Activated T-cell treated with anti-CD3 and anti-CD28 coated beads, Interleukin-2, amount 50 U/mL, for 4 hours (primary cell): ENCODE results near the gene LAMTOR3. TPM values are rescaled to one million over a fixed set of nuclear protein-coding genes. Genes with fewer than 3 reads are reported as not detected.

Experiments used
- ATAC-seq, 2 donors: fragments of 200-7000 bp; cut with Tn5 transposase; one replicate each; pipeline ENCODE4 v1.10.0; 2021
- DNase-seq: peaks from one replicate; pipeline ENCODE4 v3.0.0-alpha.2; 2020
- H3K27me3 Mint-ChIP-seq: one replicate; pipeline ENCODE4 v1.8.0; 2021; ENCODE audit warnings: low read depth, mixed read lengths
- H3K36me3 Mint-ChIP-seq: one replicate; pipeline ENCODE4 v1.8.0; 2022; ENCODE audit warnings: mixed read lengths; ENCODE audit not compliant: insufficient read depth
- H3K4me1 Mint-ChIP-seq: one replicate; pipeline ENCODE4 v1.8.0; 2021; ENCODE audit warnings: low read depth, mixed read lengths
- H3K4me3 Mint-ChIP-seq: one replicate; pipeline ENCODE4 v1.8.0; 2021; ENCODE audit warnings: mild to moderate bottlenecking, moderate library complexity, mixed read lengths
- H3K9me3 Mint-ChIP-seq: one replicate; pipeline ENCODE4 v1.8.0; 2021; ENCODE audit warnings: mixed read lengths
- total RNA-seq, 3 donors: library from RNA; stranded (reverse); gene quantifications; one replicate each; pipeline ENCODE4 v1.2.1, GENCODE V29; 2021

Gene LAMTOR3
- total RNA-seq, 3 donors from 2014 or later: 37.0 to 39.7 (median 37.7) TPM

- H3K9me3 Mint-ChIP-seq: no peaks in the 10 kb centered on the region
- no peaks in the 10 kb centered on the region for H3K27me3 Mint-ChIP-seq
- no peak for DNase-seq
- no peak for ATAC-seq
- H3K36me3 Mint-ChIP-seq: peaks cover 12% of the 10 kb centered on the region
- peaks cover 8% of the 10 kb centered on the region for H3K4me1 Mint-ChIP-seq
- H3K4me3 Mint-ChIP-seq: no peak overlapping the region
Measured at GRCh38 chr4:99885063-99885664, 9.1 kb downstream of the LAMTOR3 start.

GRCh38 chr4:99879458-99879857 lies 14.8 kb downstream of the LAMTOR3 start:
- Mint-ChIP-seq H3K4me3 (no peak overlapping the region), H3K36me3 (peaks cover 17% of the 10 kb centered on the region), H3K27me3 (no peaks in the 10 kb centered on the region), H3K9me3 (no peaks in the 10 kb centered on the region), H3K4me1 (no peaks in the 10 kb centered on the region)
- DNase-seq (no peak), ATAC-seq (no peak)

DNA sequence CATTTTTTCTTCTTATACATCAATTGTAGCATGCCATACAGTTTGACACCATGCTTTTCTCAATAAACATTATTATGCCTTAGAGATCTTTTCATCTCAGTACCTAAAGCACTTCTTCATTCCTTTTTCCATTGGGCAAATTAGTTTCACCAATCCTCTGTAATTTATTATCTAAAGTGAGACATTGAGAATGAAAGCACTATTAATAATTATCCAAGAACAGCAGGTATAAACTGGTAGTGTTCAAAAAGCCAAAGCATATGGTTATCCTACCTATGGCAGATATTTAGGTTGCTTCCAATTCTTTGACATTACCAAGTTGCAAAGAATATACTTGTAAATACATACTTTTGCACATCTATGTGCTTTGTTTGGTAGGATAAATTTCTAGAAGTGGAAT lies 15.6 kb downstream of the LAMTOR3 start:
- ATAC-seq (no peak), DNase-seq (no peak)
- no peak overlapping the region for H3K4me3 Mint-ChIP-seq
- H3K4me1 Mint-ChIP-seq: no peaks in the 10 kb centered on the region
- no peaks in the 10 kb centered on the region for H3K27me3 Mint-ChIP-seq
- no peaks in the 10 kb centered on the region for H3K9me3 Mint-ChIP-seq
- peaks cover 19% of the 10 kb centered on the region for H3K36me3 Mint-ChIP-seq

DNA sequence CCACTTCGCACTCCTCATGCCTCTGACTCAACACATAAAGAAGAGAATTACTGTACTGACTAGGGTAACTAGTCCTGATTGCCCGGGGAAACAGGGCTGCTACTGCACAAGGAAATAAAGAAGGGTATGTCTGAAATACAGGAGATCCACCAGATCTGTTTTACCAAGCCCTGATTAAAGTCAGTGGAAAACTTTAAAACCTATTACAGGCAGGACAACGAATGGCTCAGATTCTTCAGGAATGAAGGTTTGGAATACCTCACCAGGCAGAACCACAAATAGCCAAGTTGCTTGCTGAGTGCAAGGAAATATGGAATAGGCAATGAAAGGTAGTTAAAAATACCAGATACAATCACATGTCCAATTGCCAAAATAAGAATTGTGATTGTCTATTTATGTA lies 17.3 kb downstream of the LAMTOR3 start:
- H3K9me3 Mint-ChIP-seq: no peaks in the 10 kb centered on the region
- no peak for DNase-seq
- H3K36me3 Mint-ChIP-seq: peaks cover 18% of the 10 kb centered on the region
- H3K4me3 Mint-ChIP-seq: no peak overlapping the region
- no peaks in the 10 kb centered on the region for H3K27me3 Mint-ChIP-seq
- no peaks in the 10 kb centered on the region for H3K4me1 Mint-ChIP-seq
- ATAC-seq: no peak

DNA sequence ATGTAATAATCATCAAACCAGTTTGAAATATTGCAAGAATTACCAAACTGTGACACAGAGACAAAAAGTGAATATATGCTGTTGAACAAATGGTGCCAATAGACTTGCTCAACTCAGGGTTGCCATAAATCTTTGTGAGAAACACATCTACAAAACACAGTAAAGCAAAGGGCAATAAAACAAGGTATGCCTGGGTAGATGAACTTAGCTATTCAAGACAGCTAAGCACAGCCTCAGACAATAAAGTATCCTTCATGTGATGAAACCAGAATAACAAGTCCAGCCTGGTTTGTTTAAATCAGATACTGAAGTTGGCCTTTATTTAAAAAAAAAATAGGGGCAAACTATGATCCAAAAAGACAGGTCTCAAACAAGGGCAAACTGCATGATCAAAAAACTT lies 19.2 kb downstream of the LAMTOR3 start:
- Mint-ChIP-seq H3K27me3 (no peaks in the 10 kb centered on the region), H3K36me3 (peaks cover 21% of the 10 kb centered on the region), H3K4me1 (no peaks in the 10 kb centered on the region), H3K9me3 (no peaks in the 10 kb centered on the region), H3K4me3 (no peak overlapping the region)
- ATAC-seq: no peak
- no peak for DNase-seq

DNA sequence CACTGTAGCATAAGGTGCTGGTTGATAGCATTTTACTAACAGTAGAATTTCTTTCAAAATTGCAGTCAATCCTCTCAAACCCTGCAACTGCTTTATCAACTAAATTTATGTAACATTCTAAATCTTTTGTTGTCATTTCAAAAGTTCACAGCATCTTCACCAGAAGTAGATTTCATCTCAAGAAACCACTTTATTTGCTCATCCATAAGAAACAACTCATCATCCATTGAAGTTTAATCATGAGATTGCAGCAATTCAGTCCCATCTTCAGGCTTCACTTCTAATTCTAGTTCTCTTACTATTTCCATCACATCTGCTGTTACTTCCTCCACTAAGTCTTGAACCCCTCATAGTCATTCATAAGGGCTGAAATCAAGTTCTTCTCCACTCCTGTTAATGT lies 21.7 kb downstream of the LAMTOR3 start:
- peaks cover 22% of the 10 kb centered on the region for H3K36me3 Mint-ChIP-seq
- ATAC-seq (no peak), DNase-seq (no peak)
- H3K9me3 Mint-ChIP-seq: no peaks in the 10 kb centered on the region
- peaks cover 2% of the 10 kb centered on the region for H3K4me1 Mint-ChIP-seq
- no peaks in the 10 kb centered on the region for H3K27me3 Mint-ChIP-seq
- no peak overlapping the region for H3K4me3 Mint-ChIP-seq

GRCh38 chr4:99868126-99868596 lies 26.1 kb downstream of the LAMTOR3 start:
- ATAC-seq: peak; percentile 78 to 81
- Mint-ChIP-seq H3K27me3 (no peaks in the 10 kb centered on the region), H3K4me3 (no peak overlapping the region), H3K36me3 (peaks cover 30% of the 10 kb centered on the region), H3K4me1 (peaks cover 2% of the 10 kb centered on the region), H3K9me3 (no peaks in the 10 kb centered on the region)
- no peak for DNase-seq

DNA sequence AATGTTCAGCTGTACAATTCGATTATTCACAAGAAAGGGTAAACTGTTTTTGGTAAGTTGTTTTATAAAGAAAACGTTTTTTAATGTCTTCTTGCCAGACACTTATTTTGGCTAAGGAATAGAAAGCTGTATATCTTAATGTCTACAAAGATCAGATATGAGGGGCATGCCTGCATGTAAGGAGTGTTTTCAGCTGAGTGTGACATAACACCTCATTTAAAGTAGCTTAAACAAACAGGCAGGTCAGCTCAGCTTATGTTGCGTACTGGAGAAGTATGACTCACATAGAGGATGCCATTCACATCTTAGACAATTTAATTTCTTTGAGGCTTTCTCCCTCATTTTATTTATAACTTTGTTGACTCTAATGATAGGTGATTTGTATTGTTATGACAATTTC lies 30.4 kb downstream of the LAMTOR3 start:
- ATAC-seq: no peak
- Mint-ChIP-seq H3K4me3 (no peak overlapping the region), H3K36me3 (peaks cover 27% of the 10 kb centered on the region), H3K27me3 (no peaks in the 10 kb centered on the region), H3K9me3 (no peaks in the 10 kb centered on the region), H3K4me1 (peaks cover 15% of the 10 kb centered on the region)
- DNase-seq: no peak

DNA sequence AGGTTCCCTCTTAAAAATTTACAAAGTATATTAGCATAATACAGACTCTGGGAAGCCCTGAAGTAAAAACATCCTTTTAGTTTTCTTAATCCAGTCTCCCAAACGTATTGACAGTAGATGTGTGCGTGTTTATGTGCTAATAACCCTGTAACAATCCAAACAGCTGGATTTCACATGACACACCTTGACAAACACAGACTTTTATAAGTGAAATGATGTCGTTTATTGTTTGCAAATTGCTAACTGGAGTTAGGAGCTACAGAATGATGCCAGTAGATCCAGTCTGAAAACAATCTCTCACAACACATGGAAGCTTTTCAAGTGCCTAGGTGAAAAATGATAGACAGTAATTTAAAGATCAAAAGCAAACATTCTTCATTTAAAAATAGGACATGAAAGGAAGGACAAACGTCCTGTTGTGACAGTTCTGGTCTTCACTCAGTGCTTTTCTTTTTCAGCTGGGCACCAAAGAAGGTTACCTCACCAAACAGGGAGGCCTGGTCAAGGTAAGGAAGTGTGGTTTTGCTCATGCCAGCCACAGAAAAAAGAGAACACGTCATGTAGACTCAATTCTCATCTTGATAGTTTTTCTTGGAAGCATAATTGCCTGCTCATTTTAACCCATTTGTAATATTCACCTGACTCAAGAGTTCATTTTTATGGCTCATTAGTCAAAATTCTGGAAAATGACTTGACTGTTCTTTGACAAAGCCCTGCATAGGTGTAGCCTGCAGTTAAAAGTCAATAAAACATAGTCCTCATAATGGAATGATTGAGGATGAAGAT lies 32.9 kb downstream of the LAMTOR3 start:
- no peak overlapping the region for H3K4me3 Mint-ChIP-seq
- no peaks in the 10 kb centered on the region for H3K27me3 Mint-ChIP-seq
- no peak for DNase-seq
- peaks cover 26% of the 10 kb centered on the region for H3K4me1 Mint-ChIP-seq
- peak; percentile 43 to 71 for ATAC-seq
- H3K36me3 Mint-ChIP-seq: peaks cover 23% of the 10 kb centered on the region
- H3K9me3 Mint-ChIP-seq: no peaks in the 10 kb centered on the region

DNA sequence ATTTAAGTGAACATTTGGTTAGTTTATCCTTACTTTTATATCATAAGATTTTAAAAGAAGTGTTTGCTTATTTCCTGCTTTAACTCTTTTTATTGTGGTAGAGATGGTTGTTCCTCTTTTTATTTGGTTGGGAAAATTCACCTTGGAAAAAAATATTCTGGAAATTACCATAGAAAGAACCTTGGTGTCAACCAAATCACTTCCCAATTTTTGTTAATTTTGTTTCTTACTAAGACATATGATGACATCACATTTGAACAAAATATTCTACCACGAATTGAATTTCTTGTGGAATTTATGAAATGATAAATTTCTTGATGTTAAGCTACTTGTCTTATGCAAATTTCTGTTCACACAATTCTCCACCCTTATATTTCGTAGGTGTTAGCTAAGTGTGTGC lies 33.7 kb downstream of the LAMTOR3 start:
- H3K4me3 Mint-ChIP-seq: no peak overlapping the region
- no peaks in the 10 kb centered on the region for H3K9me3 Mint-ChIP-seq
- no peak for ATAC-seq
- peaks cover 33% of the 10 kb centered on the region for H3K4me1 Mint-ChIP-seq
- no peak for DNase-seq
- H3K27me3 Mint-ChIP-seq: no peaks in the 10 kb centered on the region
- peaks cover 20% of the 10 kb centered on the region for H3K36me3 Mint-ChIP-seq

DNA sequence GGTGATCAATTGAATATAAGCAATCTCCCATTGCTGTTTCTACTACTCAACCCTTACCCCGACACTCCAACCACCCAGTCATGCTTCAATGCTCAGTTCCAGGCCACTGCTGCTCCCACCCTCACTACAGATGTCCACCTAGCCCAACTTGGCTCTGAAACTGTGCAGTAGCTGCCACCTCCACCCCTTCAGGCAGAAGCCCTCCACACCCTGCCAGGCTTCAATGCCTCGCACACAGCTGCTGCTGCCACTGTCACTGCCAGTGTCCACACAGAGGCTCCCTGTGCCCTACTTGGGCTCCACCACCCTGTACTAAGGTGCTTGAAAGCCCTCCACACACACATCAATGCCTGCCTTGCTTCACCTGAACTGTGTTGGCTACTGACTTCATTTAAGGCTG lies 34.6 kb downstream of the LAMTOR3 start:
- H3K36me3 Mint-ChIP-seq: peaks cover 20% of the 10 kb centered on the region
- H3K9me3 Mint-ChIP-seq: no peaks in the 10 kb centered on the region
- H3K4me1 Mint-ChIP-seq: peaks cover 42% of the 10 kb centered on the region
- ATAC-seq (no peak), DNase-seq (no peak)
- H3K4me3 Mint-ChIP-seq: no peak overlapping the region
- no peaks in the 10 kb centered on the region for H3K27me3 Mint-ChIP-seq

- Mint-ChIP-seq H3K4me1 (peaks cover 57% of the 10 kb centered on the region), H3K9me3 (no peaks in the 10 kb centered on the region), H3K36me3 (peaks cover 28% of the 10 kb centered on the region), H3K27me3 (no peaks in the 10 kb centered on the region), H3K4me3 (no peak overlapping the region)
- ATAC-seq: no peak
- no peak for DNase-seq
Measured at GRCh38 chr4:99857307-99857706, 36.9 kb downstream of the LAMTOR3 start.

DNA sequence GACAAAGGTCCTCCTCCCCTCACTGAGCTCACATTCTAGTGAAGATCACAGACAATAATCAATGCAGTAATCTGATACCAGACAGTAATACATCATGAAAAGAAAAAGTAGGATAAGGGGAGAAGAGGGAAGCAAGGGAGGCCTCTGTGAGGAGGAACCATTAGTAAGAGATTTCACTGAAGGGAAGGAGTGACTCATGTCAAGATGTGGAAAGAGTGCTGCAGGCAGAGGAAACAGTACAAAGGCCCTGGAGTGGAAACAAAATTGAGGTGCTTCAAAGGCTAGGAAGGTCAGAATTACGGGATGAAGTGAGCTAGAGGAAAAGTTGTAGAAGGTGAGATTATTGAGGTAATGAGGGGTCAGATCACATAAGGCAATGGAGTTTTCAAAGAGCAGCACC lies 38.1 kb downstream of the LAMTOR3 start:
- H3K27me3 Mint-ChIP-seq: no peaks in the 10 kb centered on the region
- H3K4me3 Mint-ChIP-seq: peak overlapping the region; percentile 27
- peak; percentile 34 to 54 for ATAC-seq
- H3K4me1 Mint-ChIP-seq: peaks cover 60% of the 10 kb centered on the region
- DNase-seq: no peak
- H3K36me3 Mint-ChIP-seq: peaks cover 28% of the 10 kb centered on the region
- no peaks in the 10 kb centered on the region for H3K9me3 Mint-ChIP-seq

DNA sequence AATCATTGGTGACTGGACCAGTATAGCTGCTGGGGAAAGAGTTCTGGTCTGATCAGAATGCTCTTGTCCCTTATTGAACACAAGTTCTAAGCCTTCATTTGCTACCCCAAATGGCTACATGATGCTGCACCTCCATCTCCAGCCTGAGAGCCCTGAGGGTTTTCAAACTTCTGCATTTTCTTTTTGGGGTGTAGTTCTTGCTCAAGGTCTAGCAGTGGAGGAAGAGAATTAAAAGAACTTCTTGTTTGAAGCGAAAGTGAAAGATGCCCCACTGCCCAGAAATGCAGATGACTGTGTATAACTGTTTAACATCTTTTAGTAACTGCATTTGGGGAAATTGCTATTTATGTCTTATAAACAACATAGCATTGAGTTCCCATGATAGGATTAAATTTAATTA lies 38.5 kb downstream of the LAMTOR3 start:
- Mint-ChIP-seq H3K9me3 (no peaks in the 10 kb centered on the region), H3K27me3 (no peaks in the 10 kb centered on the region), H3K36me3 (peaks cover 28% of the 10 kb centered on the region), H3K4me1 (peaks cover 64% of the 10 kb centered on the region), H3K4me3 (no peak overlapping the region)
- no peak for ATAC-seq
- no peak for DNase-seq

- no peak for ATAC-seq
- H3K27me3 Mint-ChIP-seq: no peaks in the 10 kb centered on the region
- peaks cover 22% of the 10 kb centered on the region for H3K36me3 Mint-ChIP-seq
- H3K9me3 Mint-ChIP-seq: no peaks in the 10 kb centered on the region
- H3K4me3 Mint-ChIP-seq: no peak overlapping the region
- DNase-seq: no peak
- H3K4me1 Mint-ChIP-seq: peaks cover 68% of the 10 kb centered on the region
Measured at GRCh38 chr4:99853999-99854398, 40.2 kb downstream of the LAMTOR3 start.
